Ishikawa (cell line): Measurements from ENCODE around the gene PCLO.

Experiments used
- TCF12 ChIP-seq: IDR thresholded peaks from 2 replicates; pipeline ENCODE4 v1.6.1; 2012; ENCODE audit warnings: low read depth
- TEAD4 ChIP-seq: IDR thresholded peaks from 2 replicates; pipeline ENCODE4 v1.6.1; 2012

DNA sequence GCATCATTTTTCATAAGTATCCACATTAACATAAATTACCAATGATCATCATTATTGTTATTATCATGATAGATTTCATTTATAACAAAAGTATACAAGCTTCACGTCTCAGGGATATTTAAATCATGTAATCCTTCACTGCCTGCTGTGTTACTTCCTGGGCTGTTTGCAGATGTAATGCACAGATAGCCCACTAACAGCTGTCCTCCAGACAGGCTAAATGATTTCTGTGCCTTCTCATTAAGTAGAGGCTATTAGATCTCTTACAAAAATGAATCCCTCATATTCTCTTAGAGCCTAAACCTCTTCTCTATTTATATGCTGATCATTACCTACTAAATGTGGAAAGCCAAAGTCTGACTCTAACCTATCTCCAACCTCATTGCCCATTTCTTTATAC is 9.3 kb downstream of the PCLO start:
- TF ChIP-seq TCF12 (no peak), TEAD4 (no peak)
